ENCODE measurements around the gene ARMCX2. TPM values are rescaled to one million over a fixed set of nuclear protein-coding genes. Genes with fewer than 3 reads are reported as not detected.
"Not testable (repeated sequence)": the region's sequence is repeated elsewhere in the genome, so short reads cannot be mapped to it uniquely, and the experiment has no call there.

ARMCX2 gene
- 158 and 192 TPM in 2 replicates for total RNA-seq
- polyA plus RNA-seq (2012): 142 TPM

DNA sequence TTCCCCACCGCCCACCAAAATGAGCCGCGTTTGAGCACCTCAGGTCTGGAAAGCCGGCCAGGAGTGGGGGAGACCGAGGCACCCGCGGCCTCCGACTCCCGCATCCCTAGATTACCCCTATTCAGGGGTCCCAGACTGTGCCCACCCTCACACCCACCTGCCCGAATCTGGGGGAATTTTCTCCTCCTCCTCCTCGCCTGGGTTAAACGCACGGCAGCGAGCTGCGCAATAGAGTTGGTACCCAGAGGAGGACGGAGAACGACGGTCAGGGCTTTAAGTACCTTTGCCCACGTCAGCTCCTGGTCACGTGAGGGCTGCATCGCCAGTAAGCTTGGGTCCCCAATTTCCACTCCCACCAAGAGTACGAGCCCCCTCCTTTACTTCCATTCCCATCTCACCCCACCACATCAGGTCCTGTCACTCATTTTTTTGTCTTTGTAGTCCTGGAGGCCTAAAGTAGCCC, at the start of gene ARMCX2:
ARMCX2 (minus strand) TSS at position 250 of the 463 bp plus-strand sequence. CDS start 2,262 bp downstream, outside the sequence.
- peak; percentile 86 for DNase-seq (ENCODE audit: low read depth)

- no peak for DNase-seq (ENCODE audit: low read depth)
Observed at GRCh38 chrX:101709384-101709783, 49.7 kb upstream of the ARMCX2 start.

DNA sequence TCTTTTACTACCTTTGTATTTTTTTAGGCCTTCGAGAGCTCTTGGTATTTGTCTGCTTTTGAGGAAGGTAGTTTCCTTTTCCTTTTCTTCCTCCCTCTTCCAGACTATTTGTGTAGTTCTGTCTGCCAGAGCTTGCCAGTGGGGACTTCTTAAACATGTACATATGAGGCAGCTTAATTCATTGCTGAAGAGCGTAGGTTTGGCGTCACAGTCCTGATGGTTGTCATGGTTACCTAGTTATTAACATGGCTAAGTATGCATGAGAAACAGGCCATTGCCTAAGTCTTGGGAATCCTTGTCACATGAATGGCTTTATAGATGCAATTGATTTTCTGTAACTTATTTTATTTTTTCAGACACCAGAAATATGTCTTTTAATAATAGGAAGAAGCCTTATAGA, 48.5 kb upstream of the ARMCX2 start:
- no peak for DNase-seq (ENCODE audit: low read depth)

DNA sequence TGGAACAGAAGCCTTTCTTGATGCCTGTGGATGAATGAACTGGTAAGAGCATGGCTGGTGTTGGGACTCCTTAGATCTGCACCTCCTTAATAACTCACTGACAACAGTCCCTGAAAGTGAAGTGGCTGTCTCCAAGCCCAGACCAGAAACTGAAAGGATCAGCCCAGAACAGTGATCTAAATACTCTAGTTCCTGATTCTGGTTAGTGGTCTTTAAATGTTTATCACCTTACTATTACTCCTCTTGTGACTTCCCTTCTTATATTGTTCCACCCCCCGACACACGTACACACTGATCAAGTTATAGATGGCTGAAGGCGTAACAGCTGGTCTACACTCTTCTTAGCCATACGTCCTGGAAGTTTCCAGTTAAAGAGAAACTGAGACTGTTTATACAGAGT, 33.8 kb upstream of the ARMCX2 start:
- no peak for DNase-seq (ENCODE audit: low read depth)

- DNase-seq (ENCODE audit: low read depth): no peak
Observed at GRCh38 chrX:101691835-101692234, 32.2 kb upstream of the ARMCX2 start.

DNA sequence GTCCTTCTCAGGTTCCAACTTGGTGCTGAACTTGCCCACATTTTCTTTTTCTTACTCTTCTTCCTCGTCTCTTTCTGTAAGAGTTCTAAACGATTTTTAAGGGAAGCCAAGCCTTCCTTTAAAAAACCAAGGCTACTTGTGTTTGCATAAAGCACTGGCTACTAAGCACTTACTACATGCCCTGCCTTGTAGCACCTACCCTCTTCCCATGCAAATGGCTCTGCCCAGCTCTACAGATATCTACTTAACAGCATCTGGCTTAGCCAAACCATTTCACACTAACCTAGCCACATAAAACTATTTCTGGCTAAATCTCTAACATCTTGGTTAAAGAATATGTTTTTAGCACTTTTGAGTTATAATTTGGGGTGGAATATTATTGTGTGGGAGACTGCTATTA, 26.9 kb upstream of the ARMCX2 start:
- no peak for DNase-seq (ENCODE audit: low read depth)

DNA sequence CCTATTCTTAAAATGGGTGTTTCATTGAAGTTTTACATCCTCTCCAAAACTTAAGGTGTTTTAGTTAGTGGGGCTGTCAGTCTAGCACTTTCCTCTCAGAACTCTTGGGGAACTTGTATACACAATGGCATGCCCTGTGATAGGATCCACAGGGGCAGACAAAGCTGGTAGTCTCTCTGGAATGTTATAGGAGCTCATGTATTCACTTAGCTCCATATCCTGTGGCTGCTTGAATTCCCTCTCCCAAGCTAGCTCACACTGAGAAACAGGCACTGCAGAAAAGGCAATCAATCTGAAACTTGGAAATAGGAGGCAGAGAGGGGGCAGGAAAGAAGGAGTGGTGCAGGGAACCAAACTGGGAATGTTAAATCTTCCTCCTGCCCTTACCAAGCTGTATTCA, 26.3 kb upstream of the ARMCX2 start:
- no peak for DNase-seq (ENCODE audit: low read depth)

DNA sequence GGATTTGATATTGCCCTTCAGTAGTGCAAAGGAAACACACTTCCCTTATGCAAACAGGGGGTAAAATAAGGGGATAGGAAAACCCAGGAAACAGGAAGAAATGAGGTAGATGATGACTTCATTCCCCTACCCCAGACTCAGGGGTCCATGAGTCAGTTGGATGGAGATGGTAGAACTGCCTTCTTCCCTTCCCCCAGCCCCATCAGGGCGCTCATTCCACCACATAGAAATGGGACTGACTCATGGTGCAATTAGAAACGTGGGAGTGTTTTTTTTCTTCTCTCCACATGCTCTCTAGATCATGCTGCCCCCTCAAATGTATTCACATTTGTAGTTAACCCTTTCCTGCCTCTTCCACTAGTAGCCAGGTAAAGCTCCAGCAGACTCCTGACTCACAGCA, 23.1 kb upstream of the ARMCX2 start:
- peak; percentile 18 for DNase-seq (ENCODE audit: low read depth)

- no peak for DNase-seq (ENCODE audit: low read depth)
Observed at GRCh38 chrX:101677028-101677427, 17.4 kb upstream of the ARMCX2 start.

GRCh38 chrX:101676571-101676970, 16.9 kb upstream of the ARMCX2 start:
- DNase-seq (ENCODE audit: low read depth): no peak

DNA sequence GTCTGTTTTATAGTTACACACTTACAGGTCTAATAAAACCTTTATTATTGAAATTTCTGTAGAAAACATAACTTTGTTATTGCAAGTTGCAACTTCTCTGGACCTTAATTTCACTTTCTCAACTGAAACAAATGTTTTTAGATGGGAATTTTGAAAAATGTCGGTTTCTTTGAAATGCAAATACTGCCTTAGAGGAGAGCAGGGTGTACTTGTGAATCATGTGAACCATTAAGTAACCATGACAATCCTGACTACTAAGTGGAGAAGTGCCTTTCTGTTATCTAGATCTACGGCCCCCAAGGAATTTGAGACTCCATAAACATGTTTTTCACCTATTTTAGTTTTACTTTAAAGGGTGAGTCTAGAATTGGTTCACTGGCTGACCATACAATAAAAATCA, 8.5 kb upstream of the ARMCX2 start:
- DNase-seq (ENCODE audit: low read depth): no peak

- DNase-seq (ENCODE audit: low read depth): peak; percentile 66
Observed at GRCh38 chrX:101658661-101659491, 774 bp downstream of the ARMCX2 start.

GRCh38 chrX:101657495-101657894, 2.2 kb downstream of the ARMCX2 start:
- no peak for DNase-seq (ENCODE audit: low read depth)

DNA sequence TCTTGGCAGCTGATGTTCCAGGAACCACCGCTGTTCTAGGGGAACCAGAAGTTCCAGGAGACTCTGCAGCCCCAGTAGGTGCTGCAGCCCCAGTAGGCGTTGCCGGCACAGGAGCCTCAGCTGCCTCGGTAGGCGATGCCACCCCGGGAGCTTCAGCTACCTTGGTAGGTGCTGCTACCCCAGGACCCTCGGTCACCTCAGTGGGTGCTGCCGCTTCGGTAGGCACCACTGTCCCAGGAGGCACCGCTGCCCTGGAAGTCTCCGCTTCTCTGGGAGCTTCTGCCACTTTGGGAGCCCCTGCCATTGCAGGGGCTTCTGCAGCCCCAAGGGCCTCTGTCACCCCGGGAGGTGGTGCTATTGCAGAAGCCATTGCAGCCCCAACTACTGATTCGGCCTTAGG, 2.8 kb downstream of the ARMCX2 start:
- no peak for DNase-seq (ENCODE audit: low read depth)

DNA sequence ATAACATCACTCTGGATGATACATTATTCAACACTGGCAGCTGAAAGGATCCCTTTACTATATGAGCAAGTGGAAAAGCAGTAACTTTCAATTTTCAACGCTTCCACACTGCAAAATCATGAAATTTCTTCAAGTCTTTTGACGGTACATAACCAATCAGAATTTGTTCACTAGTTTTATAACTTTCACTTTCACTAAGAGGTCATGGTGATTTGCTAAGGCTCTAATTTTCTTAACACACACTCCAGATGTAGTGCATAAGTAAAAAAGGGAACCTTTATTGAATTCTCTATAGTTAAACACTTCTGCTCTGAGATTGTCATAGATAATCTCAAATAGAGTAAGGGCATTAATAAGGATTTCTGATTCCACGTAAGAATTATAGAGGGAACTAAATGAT, 4.1 kb downstream of the ARMCX2 start:
- DNase-seq (ENCODE audit: low read depth): no peak

DNA sequence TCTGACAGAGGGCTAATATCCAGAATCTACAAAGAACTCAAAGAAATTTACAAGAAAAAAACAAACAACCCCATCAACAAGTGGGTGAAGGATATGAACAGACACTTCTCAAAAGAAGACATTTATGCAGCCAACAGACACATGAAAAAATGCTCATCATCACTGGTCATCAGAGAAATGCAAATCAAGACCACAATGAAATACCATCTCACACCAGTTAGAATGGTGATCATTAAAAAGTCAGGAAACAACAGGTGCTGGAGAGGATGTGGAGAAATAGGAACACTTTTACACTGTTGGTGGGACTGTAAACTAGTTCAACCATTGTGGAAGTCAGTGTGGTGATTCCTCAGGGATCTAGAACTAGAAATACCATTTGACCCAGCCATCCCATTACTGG, 11.9 kb downstream of the ARMCX2 start:
- not testable (repeated sequence) for DNase-seq (ENCODE audit: low read depth)

DNA sequence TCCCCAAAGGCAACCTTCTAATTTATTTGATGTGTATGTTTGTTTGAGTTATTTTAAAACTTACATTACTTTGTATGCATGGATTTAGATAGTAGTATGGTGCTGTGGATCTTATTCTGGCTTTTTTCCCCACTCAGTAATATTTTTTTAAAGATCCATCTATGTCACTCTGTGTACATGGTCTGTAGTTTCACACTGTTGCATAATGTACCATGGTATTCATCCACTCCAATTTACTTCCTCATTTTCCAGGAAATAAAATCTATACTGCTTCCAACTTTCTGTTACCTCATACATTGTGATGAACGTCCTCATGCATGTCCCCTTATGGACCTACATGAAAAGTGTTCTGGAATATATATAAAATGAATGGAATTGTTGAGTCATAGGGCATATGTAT, 17.6 kb downstream of the ARMCX2 start:
- DNase-seq (ENCODE audit: low read depth): no peak

GRCh38 chrX:101639583-101639982, 20.1 kb downstream of the ARMCX2 start:
- no peak for DNase-seq (ENCODE audit: low read depth)

DNA sequence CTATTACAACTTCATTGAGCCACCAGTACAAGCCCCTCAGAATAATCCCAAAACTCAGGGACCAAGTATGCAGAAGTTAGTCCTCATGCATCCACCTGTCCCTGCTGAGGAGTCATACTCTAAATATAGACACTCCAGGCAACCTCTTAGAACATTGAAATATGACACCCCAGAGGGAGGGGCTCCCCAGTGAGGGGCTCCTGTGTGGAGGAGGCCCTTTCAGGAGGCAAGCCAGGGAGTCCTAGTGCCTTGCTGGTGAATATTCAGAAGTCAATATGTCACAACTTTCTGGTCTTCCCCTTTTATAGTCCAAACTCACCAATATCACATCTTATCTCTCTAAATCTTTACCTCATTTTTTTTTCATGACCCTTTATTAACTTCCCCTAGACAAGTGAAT, 40.3 kb downstream of the ARMCX2 start:
- DNase-seq (ENCODE audit: low read depth): peak; percentile 87

DNA sequence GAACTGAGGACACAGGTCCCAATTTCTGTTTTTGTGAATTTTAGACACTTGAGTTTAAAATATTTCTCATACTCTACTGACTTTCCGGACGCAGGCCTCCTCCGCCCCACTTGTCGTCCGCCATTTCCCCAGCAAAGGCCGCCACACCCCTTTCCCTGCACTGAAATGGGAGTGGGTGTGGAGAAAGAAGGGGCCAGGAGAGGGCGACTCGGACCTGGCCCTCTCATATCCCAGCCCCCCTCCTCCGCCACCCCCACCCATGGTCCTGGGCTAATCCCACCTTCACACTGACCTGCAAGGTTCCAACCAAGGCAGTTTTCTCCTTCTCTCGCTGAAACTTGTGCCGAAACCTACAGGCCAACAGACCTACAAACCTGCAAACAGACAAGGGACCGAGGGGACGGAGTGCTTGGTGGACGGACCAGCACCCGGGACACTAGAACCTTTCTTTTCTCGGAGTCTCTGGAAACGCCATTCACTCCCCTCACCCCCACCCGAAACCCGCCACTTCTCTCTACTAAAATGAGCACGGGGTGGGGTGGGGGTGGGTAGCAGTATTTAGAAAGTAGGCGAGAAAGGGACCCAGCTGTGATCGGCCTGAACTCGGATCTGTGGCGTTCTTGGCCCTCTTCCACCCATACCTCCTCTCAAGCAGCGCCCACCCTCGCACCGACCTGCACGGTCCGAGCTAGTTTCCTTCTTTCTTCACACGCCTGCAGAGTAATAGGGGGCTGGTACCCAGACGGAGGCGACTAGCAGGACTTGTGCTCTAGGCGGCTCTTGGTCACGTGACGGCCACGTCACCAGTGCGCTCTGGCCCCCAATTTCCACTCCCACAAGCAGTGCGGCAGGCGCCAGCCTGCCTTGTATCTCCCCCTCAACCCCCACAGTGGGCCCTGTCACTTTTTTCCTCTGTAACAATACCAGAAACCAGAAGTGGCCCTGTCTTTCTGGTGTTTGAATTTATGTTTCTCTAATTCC, 42.1 kb downstream of the ARMCX2 start, which contains the start of gene ARMCX6:
ARMCX6 (minus strand) TSS at position 790 of the 981 bp plus-strand sequence. CDS start 1,380 bp downstream, outside the sequence.
- peak; percentile 74 for DNase-seq (ENCODE audit: low read depth)

DNA sequence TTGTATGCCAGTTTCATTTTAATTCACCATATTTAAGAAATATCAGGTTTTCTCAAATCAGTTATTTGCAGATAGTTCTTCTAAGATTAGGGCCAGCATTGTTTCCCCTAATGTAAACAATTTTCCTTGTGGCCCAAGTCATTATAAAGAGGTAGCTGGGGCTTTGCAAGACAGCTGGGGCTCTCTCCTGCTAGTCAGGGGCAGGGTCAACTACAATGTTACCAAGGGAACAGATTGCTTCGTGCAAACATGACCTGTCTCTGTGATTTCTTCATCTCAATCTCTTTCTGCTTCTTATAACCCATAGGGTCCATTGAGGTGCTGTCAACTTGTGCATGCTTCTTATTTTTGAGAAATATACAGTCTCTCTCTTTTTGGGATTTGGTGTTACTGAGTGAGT, 53.9 kb downstream of the ARMCX2 start:
- DNase-seq (ENCODE audit: low read depth): no peak

Measured in myocyte (in vitro differentiated cells).